Measurements from ENCODE around the gene BHLHA9. TPM values are rescaled to one million over a fixed set of nuclear protein-coding genes. Genes with fewer than 3 reads are reported as not detected.
"Not testable (repeated sequence)": the region's sequence is repeated elsewhere in the genome, so short reads cannot be mapped to it uniquely, and the experiment has no call there.

BHLHA9 gene
- polyA plus RNA-seq, 5 donors = 0.12 TPM; not detected in 4

- DNase-seq = no peak
Observed at GRCh38 chr17:1299552-1300370, 29.5 kb downstream of the BHLHA9 start.

- DNase-seq = no peak
Observed at GRCh38 chr17:1300371-1300905, 30.2 kb downstream of the BHLHA9 start.

GRCh38 chr17:1301546-1301945 lies 31.3 kb downstream of the BHLHA9 start:
- no peak for DNase-seq

DNA sequence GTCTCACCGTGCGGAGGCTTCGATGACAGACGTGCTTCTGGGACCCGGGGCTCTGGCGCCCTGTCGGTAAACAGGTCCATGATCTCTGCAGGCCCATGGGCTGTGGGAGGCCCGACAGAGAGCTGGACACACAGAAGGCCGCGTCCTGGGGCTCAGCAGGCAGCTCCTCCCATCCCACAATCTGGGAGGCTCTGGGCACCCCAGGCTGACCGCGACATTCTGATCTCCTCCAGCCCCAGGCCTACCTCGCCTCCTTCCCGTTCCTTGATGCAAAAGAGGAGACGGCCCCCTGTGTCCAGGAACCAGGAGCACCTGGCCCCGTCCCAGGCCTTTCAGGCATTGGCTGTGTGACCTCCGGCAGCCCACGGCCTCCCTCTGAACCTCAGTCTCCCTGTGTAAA lies 32.5 kb downstream of the BHLHA9 start:
- DNase-seq = no peak

DNA sequence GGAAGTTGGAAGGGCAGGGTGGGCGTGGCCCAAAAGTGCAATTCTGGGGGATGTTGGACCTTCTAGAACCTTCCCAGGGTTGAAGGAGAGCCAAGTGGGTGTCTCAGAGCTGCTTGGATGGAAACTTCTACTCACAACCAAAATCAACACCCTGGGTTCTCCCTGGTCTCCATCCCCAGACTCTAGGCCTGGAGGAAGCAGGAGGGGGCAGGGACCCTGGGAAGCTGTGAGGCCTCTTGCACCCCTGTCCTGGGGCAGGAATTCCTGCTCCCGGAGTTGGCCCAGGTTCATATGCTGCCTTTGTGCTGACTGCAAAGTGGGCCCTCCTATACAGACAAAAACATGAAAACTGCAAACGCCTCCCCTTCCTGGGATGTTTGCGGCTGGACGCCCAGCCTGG lies 34.3 kb downstream of the BHLHA9 start:
- no peak for DNase-seq

DNA sequence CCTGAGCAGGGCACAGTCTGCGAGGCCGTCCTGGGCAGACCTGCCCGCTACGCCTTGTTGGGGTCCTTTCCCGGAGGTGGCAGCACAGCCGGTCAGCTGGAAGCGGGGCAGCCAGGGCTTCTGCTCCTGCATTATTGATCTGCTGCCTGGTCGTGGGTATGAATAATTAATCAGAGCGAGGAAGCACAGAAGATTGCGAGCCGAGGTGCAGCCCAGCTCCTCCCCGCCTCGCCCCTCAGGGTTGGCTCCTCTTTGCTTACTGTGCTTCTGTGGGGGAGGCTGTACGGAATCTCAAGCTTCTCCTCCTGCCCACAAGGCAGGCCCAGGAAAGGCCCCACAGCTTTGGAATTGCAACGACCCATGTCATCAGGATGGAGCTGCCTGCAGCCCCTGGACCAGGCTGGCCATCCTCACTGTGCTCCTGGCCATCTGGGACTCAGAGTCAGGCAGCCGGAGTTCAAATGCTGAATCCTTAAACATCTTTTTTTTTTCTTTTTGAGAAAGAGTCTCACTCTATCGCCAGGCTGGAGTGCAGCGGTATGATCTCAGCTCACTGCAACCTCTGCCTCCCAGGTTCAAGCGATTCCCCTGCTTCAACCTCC lies 34.8 kb downstream of the BHLHA9 start:
- no peak for DNase-seq

DNA sequence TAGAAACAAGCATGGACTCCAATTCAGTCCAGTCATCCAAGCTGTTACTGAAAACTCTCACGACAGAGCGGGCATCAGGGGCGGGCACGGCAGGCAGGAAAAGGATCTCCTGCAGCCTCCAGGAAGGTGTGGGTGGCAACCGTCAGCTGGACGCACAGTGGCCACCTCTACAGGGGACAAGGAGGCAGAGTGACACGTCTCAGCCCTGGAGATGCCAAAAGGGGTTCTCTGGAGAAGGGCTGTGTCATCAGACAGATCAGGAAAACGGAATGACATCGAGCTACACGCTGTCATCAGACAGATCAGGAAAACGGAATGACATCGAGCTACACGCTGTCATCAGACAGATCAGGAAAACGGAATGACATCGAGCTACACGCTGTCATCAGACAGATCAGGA lies 37.6 kb downstream of the BHLHA9 start:
- not testable (repeated sequence) for DNase-seq

GRCh38 chr17:1312261-1312870 lies 42.1 kb downstream of the BHLHA9 start:
- DNase-seq = no peak

DNA sequence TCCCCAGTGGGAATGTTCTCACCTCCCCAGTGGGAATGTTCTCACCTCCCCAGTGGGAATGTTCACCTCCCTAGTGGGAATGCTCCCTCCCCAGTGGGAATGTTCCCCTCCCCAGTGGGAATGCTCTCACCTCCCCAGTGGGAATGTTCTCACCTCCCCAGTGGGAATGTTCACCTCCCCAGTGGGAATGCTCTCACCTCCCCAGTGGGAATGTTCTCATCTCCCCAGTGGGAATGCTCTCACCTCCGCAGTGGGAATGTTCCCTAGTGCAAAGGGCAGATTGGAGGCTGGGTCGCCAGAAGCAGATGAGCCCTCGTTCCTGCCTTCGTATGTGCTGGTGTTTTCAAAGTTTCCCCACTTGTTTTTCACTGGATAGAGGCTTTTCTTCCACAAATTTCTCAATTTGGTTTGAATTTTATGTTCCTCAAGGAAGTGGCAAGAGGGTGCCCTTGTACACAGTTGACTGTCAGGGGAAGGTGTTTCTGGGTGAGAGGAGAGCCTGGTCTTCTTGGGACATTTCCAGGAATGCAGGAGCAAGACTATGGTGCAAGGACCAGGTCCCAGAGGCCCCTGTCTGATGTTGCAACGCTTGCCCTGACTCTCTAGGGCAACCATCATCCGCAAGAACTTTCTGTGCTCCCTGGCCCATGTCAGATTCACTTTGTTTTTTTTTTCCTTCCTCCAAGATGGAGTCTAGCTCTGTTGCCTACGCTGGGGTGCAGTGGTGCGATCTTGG lies 43.2 kb downstream of the BHLHA9 start:
- no peak for DNase-seq

DNA sequence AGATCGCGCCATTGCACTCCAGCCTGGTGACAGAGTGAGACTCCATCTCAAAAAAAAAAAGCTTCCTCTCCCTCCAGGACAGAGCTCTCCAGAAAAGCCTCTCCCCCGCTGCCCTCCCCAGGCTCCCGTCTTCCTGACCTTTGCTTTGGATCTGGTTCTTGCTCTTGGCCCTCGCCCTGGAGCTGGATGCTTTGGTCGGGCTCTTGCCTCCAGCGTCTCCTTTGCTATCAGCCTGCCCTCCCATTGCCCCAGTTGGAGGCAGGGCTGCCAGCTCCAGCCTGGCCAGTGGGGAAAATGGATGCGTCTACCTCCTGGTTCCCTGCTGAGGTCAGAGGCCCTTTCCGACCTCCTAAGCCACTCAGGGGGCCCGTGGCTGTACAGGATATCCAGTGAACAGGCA lies 45.2 kb downstream of the BHLHA9 start:
- no peak for DNase-seq

GRCh38 chr17:1315891-1316403 lies 45.7 kb downstream of the BHLHA9 start:
- no peak for DNase-seq

Other genes starting within 250 kb of the BHLHA9 start
- gene ABR, start 90.5 kb upstream of the BHLHA9 start, polyA plus RNA-seq (ENCODE audit: insufficient read depth in 1 of 5, insufficient read length in 5 of 5, low replicate concordance in 1 of 5) = 10 to 100 TPM; 53.2 to 84.6 (median 61.3) TPM
- not detected for gene TRARG1, start 9.2 kb downstream of the BHLHA9 start, polyA plus RNA-seq (ENCODE audit: insufficient read depth in 1 of 5, insufficient read length in 5 of 5, low replicate concordance in 1 of 5)
- gene YWHAE, start 129.8 kb downstream of the BHLHA9 start, polyA plus RNA-seq (ENCODE audit: insufficient read depth in 1 of 5, insufficient read length in 5 of 5, low replicate concordance in 1 of 5) = 100 to 1,000 TPM; 780 to 913 (median 839) TPM
- 10 to 100 TPM; 51.4 to 61.2 (median 54.1) TPM for gene CRK, start 185.8 kb downstream of the BHLHA9 start, polyA plus RNA-seq (ENCODE audit: insufficient read depth in 1 of 5, insufficient read length in 5 of 5, low replicate concordance in 1 of 5)
- gene MYO1C, start 222.2 kb downstream of the BHLHA9 start, polyA plus RNA-seq (ENCODE audit: insufficient read depth in 1 of 5, insufficient read length in 5 of 5, low replicate concordance in 1 of 5) = 10 to 100 TPM; 60.0 to 88.9 (median 78.5) TPM
- gene INPP5K, start 246.2 kb downstream of the BHLHA9 start, polyA plus RNA-seq (ENCODE audit: insufficient read depth in 1 of 5, insufficient read length in 5 of 5, low replicate concordance in 1 of 5) = 10 to 100 TPM; 25.7 to 32.9 (median 28.8) TPM

Data from right lung (tissue), 5 donors.